ENCODE data around the gene C1QTNF5.

Gene C1QTNF5

GRCh38 chr11:119300198-119300964 is 40.3 kb downstream of the C1QTNF5 start:
- Histone ChIP-seq H3K27ac (ENCODE audit: extremely low read depth, low read depth, low read length) (no peak overlapping the region), H3K36me3 (ENCODE audit: control insufficient read depth in 2 of 2, insufficient read depth in 1 of 2, low read length in 2 of 2) (peaks cover 0 to 74% of the 10 kb centered on the region in 2 experiments; a peak in 2 of 3 replicates), H3K4me3 (ENCODE audit: low read depth, low read length) (no peak overlapping the region), H3K4me1 (ENCODE audit: control insufficient read depth, insufficient read depth, low read length) (no peaks in the 10 kb centered on the region), H3K9me3 (ENCODE audit: control insufficient read depth, insufficient read depth, low read depth, low read length) (no peaks in the 10 kb centered on the region)
- TF ChIP-seq KLF7 (tag by site-specific recombination; IDR thresholded peaks at IDR 0.05; ENCODE audit: borderline replicate concordance) = no peak
- no peak for TF ChIP-seq ZSCAN30 (tag by site-specific recombination; IDR thresholded peaks at IDR 0.05)
- TF ChIP-seq ZNF626 (tag by site-specific recombination; IDR thresholded peaks at IDR 0.05) = no peak
- no peak for TF ChIP-seq HOXD13 (CRISPR knock-in tag; IDR thresholded peaks at IDR 0.05; ENCODE audit: borderline replicate concordance)
- no peak for TF ChIP-seq SP2 (tag by site-specific recombination; IDR thresholded peaks at IDR 0.05)
- TF ChIP-seq ZFP3 (tag by site-specific recombination; IDR thresholded peaks at IDR 0.05; ENCODE audit: low read depth) = no peak
- TF ChIP-seq ZFP41 (tag by site-specific recombination; IDR thresholded peaks at IDR 0.05; ENCODE audit: borderline replicate concordance) = no peak
- TF ChIP-seq ZNF169 (tag by site-specific recombination; IDR thresholded peaks at IDR 0.05) = no peak
- TF ChIP-seq ZBTB11 (tag by site-specific recombination; conservative IDR thresholded peaks at IDR 0.05; ENCODE audit: low read depth) = no peak
- no peak for TF ChIP-seq ZNF398 (tag by site-specific recombination; IDR thresholded peaks at IDR 0.05)
- no peak for TF ChIP-seq ZNF146 (tag by site-specific recombination; IDR thresholded peaks at IDR 0.05)
- TF ChIP-seq ZNF416 (tag by site-specific recombination; IDR thresholded peaks at IDR 0.05) = no peak
- no peak for TF ChIP-seq ZBTB49 (tag by site-specific recombination; IDR thresholded peaks at IDR 0.05; ENCODE audit: low read depth)
- CTCF ChIA-PET = interaction anchor here (0.7 to 2.8 kb wide), 4 partner anchors 22 to 255 kb away, joined by 4 to 14 read pairs (median 6); partner anchors contain the start of gene CBL
- POLR2A ChIA-PET = interaction anchor here (0.5 to 1.1 kb wide), 2 partner anchors 60 to 131 kb away, joined by 3 read pairs; no protein-coding TSS in a partner anchor

- POLR2A ChIA-PET = no interaction called here
- H3K27ac ChIP-seq (ENCODE audit: extremely low read depth, low read depth, low read length) = no peak overlapping the region
- no peaks in the 10 kb centered on the region for H3K9me3 ChIP-seq (ENCODE audit: control insufficient read depth, insufficient read depth, low read depth, low read length)
- CTCF ChIA-PET = interaction anchor here (2.8 kb wide), 1 partner anchor 23 kb away, joined by 14 read pairs; no protein-coding TSS in a partner anchor
- H3K4me3 ChIP-seq (ENCODE audit: low read depth, low read length) = no peak overlapping the region
- H3K36me3 ChIP-seq (ENCODE audit: control insufficient read depth in 2 of 2, insufficient read depth in 1 of 2, low read length in 2 of 2) = peaks cover 0 to 74% of the 10 kb centered on the region in 2 experiments; a peak in 2 of 3 replicates
- H3K4me1 ChIP-seq (ENCODE audit: control insufficient read depth, insufficient read depth, low read length) = no peaks in the 10 kb centered on the region
- no peak for TF ChIP-seq SCRT2 (tag by site-specific recombination; IDR thresholded peaks at IDR 0.05)
- TF ChIP-seq ZNF624 (tag by site-specific recombination; IDR thresholded peaks at IDR 0.05) = no peak
- no peak for TF ChIP-seq ZNF121 (tag by site-specific recombination; IDR thresholded peaks at IDR 0.05)
- TF ChIP-seq ZNF792 (tag by site-specific recombination; IDR thresholded peaks at IDR 0.05) = no peak
- TF ChIP-seq ZFP69B (tag by site-specific recombination; IDR thresholded peaks at IDR 0.05) = no peak
- TF ChIP-seq PRDM1 (tag by site-specific recombination; IDR thresholded peaks at IDR 0.05) = no peak
- TF ChIP-seq ZBTB20 (tag by site-specific recombination; IDR thresholded peaks at IDR 0.05) = no peak
- TF ChIP-seq PRDM2 (tag by site-specific recombination; IDR thresholded peaks at IDR 0.05; ENCODE audit: borderline replicate concordance) = no peak
Observed at GRCh38 chr11:119299416-119299815, 41.3 kb downstream of the C1QTNF5 start.
